HUDEP-2 (cell line): ENCODE measurements around the gene LUC7L.
A peak's percentile ranks its signal among the peaks of the same experiment; 100 is the strongest.
"Not testable (repeated sequence)": the region's sequence is repeated elsewhere in the genome, so short reads cannot be mapped to it uniquely, and the experiment has no call there.

Experiments
- DNase-seq, 76 experiments: peaks; one replicate each; lab custom pipeline; 2025; ENCODE audit not compliant: unreplicated experiment in 76 of 76; lab: John Stamatoyannopoulos, UW

The LUC7L gene

DNA sequence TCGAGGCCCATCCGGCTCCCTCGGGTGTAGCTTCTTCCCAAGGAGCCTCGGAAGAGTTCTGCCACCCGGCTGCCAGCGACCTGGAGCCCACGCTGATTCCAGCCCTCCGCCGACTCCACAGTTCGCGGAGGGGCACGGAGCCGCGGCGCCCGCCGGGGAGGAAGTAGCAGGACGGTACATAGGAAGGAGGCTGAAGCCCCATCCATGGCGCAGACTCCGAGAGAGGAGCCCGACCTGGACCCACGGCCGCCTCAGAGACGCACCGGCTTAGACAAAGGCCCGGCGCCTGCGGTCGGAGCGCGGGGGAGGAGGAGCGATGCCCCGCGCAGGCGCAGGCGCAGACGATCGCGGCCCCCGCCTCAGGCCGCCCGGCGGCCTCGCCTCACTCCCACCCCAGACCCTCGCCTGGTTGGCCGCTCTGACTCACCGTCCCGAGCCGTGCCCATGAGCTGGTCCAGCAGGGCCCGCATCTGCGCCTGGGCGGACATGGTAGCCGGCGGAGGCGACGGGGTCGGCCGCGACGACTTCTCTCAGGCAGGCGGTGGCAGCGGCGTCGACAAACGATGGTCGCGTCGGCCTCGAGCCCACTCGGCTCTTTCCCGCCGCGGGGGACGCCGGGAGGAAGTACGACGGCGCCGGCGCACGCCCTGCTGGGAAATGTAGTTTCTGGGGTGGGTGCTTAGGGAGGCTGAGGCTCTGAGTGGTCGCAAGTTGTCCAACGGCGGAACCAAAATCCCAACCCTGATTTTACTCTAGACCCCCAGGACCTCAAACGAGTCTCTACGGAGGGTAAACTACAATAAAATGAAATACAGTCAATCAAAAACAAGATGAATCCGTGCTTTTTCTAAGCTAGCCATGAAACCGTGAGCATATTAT, at the start of gene LUC7L:
Gene LUC7L, minus strand, starts transcription at position 598 of the 879 bp plus-strand sequence. Its CDS starts 110 bp downstream, at position 488.
- DNase-seq: peak in 70 of 76 experiments; percentile 9 to 85 (median 68)

- peak in 71 of 76 experiments; percentile 28 to 94 (median 70) for DNase-seq
These were observed 49.7 kb upstream of the LUC7L start for GRCh38 chr16:278863-279366.

GRCh38 chr16:276426-277077, 47.3 kb upstream of the LUC7L start:
- DNase-seq: no peak

DNA sequence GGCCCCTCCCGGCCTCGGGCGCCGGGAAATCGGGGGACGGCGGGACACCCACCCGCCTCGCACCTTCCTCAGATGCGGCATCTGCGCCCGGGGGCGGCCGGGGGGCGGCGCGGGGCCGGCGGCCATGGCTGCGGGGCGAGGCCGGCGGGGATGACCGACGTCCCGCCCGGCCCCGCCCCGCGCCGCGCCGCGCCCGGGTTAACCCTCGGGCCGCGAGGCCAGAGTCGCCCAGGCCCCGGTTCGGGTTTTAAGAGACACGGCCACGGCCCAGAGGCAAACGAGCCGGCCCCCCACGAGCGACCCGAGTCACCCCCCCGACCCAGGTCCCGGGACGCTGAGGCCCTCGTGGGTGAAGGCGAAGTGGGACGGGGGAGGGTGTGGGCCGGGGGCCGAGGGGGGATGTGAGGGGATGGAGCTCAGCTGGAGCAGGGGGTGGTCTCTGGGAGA, 46.6 kb upstream of the LUC7L start, which contains the start of gene RGS11:
Gene RGS11, minus strand, starts transcription at position 159 of the 447 bp plus-strand sequence. Its CDS starts 33 bp downstream, at position 126.
- DNase-seq: no peak

DNA sequence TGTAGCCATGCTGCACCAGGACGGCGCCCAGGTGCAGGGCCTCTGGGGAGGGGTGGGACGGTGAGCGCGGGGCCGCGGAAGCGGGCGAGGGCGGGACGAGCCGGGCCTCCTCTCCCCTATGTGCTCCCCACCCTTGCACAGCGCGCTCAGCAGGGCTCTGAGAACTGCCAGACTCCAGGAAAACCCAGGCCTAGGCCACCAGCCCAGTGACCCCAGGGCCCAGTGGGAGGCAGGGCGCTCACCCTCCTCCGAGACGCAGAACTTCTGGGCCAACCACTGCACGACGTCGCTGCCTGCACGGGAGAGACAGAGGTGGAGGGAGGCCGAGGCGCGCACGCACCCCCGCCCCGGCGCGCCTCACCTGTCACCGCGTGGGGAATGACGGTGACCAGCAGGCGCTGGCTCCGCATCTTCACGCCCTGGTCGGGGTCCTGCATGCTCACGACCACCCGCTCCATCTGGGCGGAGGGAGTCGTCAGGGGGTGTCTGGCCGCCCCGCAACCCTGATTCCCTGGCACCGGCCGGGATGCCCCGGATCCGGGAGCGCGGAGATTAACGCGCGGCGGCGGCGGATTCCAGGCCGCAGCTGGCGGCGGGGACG, 45.9 kb upstream of the LUC7L start:
- DNase-seq: no peak

- peak in 13 of 76 experiments; percentile 6 to 27 (median 15) for DNase-seq
These were observed 44.5 kb upstream of the LUC7L start for GRCh38 chr16:273547-274421.

GRCh38 chr16:272633-273546, 43.6 kb upstream of the LUC7L start:
- no peak for DNase-seq

DNA sequence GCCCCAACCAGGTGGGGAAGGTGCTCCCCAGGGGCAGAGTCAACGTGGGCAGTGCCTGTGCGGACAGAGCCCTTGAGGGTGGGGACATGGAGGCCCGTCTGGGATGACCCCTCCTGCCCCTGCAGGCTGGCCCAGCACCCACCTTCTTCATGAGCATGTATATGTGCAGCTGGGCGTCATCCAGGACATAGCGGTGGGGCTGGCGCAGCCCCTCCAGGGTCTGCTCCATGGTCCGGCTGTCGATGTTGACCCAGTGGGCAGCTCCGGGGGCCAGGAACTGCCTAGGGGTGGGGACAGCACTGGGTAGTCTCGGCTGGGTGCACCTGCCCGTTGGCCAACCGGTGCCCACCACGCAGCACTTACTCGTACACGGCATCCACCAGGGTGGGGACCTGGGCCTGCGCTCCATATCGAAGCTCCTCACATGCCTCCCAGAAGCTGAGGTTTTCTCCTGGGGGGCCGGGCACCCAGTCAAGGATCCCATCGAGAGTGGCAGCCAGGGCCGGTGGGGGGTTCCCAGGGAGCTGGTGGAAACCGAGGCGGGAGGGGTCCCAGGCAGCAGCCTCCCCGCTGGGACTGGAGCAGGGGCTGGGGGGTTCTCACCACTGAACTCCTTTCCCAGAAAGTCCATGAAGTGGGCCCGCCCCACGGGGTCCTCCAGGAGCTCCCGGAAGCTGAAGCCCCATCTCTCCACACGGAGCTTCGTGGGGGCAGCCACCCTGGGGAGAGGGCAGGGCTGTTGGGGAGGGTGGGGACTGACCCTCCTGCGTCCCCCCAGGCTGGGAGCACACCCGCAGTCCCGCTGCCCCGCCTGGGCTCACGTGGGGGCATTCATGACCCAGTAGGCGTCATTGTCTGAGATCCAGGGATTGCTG, 41.4 kb upstream of the LUC7L start:
- DNase-seq: no peak

GRCh38 chr16:269061-269796, 40.0 kb upstream of the LUC7L start:
- no peak for DNase-seq

DNA sequence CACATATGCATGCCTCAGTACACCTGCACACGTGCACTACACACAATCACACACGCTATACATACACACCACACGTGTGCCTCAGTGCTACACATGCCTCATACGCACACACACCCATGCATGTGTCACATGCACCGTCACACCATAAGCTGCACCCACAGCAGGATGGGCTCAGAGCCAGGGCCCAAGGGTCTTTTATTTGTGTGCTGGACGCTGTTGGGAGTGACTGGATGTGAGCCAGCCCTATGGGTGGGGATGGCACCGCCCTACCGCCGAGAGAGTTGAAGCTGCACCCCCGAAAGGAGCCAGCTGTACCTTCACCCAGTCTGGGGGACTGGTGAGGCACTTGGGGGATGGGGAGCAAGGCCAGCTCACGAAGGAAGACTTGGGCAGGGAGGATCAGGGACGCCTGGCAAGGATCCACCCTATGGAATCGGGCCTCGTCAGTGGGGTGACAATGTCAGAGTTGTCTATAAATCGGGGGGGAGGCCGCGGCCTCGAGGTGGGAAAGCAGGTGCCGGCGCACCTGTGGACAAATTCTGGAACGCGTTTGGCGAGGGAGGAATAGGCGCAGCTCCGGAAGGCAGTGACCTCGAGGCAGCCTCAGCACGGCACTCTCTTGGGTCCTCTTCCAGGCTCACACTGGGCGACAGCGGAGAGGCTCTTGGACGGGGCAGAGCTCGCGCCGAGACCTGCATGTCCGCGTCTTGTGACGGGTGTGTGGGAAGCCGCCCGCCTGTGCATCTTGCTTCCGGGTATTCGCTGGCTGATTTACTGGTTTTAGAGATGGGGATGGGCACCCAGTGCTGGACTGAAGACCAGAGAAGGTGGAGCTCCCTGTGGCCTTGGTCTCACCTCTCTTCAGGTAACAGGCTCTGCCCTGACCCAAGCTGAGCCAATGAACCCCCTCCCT, 39.1 kb upstream of the LUC7L start:
- DNase-seq: peak in 15 of 76 experiments; percentile 4 to 35 (median 17)

DNA sequence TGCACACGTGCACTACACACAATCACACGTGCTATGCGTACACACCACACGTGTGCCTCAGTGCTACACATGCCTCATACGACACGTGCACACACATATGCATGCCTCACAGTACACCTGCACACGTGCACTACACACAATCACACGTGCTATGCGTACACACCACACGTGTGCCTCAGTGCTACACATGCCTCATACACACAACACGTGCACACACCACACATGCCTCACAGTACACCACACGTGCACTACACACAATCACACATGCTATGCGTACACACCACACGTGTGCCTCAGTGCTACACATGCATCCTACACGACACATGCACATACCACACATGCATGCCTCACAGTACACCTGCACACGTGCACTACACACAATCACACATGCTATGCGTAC, 38.3 kb upstream of the LUC7L start:
- not testable (repeated sequence) for DNase-seq

GRCh38 chr16:266258-267164, 37.3 kb upstream of the LUC7L start:
- no peak for DNase-seq

GRCh38 chr16:265711-266110, 36.5 kb upstream of the LUC7L start:
- DNase-seq: no peak

- DNase-seq: no peak
These were observed 35.8 kb upstream of the LUC7L start for GRCh38 chr16:265002-265529.

- DNase-seq: no peak
These were observed 35.2 kb upstream of the LUC7L start for GRCh38 chr16:264440-264951.
